HepG2 (cell line): Measurements from ENCODE around the gene MARK2. TPM values are rescaled to one million over a fixed set of nuclear protein-coding genes. Genes with fewer than 3 reads are reported as not detected.
A peak's percentile ranks its signal among the peaks of the same experiment; 100 is the strongest.

Experiments used
- AFF4 ChIP-seq: sonication (generic); formaldehyde crosslinking; IDR thresholded peaks from 2 replicates; pipeline ENCODE4 v1.4.0; 2020; ENCODE audit warnings: missing genetic modification reagents
- ARID2 ChIP-seq: sonication (generic); formaldehyde crosslinking; IDR thresholded peaks from 2 replicates; pipeline ENCODE4 v1.8.1; 2022; ENCODE audit warnings: mild to moderate bottlenecking, missing genetic modification reagents, borderline replicate concordance
- BCL3 ChIP-seq: sonication (generic); formaldehyde crosslinking; IDR thresholded peaks from 2 replicates; pipeline ENCODE4 v1.5.1; 2020; ENCODE audit warnings: mild to moderate bottlenecking, missing genetic modification reagents, moderate library complexity
- BORCS8-MEF2B ChIP-seq: sonication (generic); formaldehyde crosslinking; IDR thresholded peaks from 2 replicates; pipeline ENCODE4 v1.8.0; 2022; ENCODE audit warnings: mild to moderate bottlenecking, missing genetic modification reagents
- CENPX ChIP-seq: sonication (generic); formaldehyde crosslinking; IDR thresholded peaks from 2 replicates; pipeline ENCODE4 v1.9.0; 2021; ENCODE audit warnings: mild to moderate bottlenecking, missing genetic modification reagents, moderate library complexity
- HDAC1 ChIP-seq: sonication (generic); formaldehyde crosslinking; IDR thresholded peaks from 2 replicates; pipeline ENCODE4 v1.5.1; 2020; ENCODE audit warnings: mild to moderate bottlenecking, missing genetic modification reagents
- NBN ChIP-seq: fragments of 450-650 bp; conservative IDR thresholded peaks from 2 replicates; pipeline ENCODE4 v1.6.1; 2017
- NR2C2 ChIP-seq: sonication (generic); formaldehyde crosslinking; IDR thresholded peaks from 2 replicates; pipeline ENCODE4 v1.4.0; 2020; ENCODE audit warnings: missing genetic modification reagents, mild to moderate bottlenecking, moderate library complexity, borderline replicate concordance
- ONECUT2 ChIP-seq: sonication (generic); formaldehyde crosslinking; IDR thresholded peaks from 2 replicates; pipeline ENCODE4 v1.4.0; 2020; ENCODE audit warnings: missing genetic modification reagents
- RELA ChIP-seq: sonication (generic); formaldehyde crosslinking; IDR thresholded peaks from 2 replicates; pipeline ENCODE4 v1.4.0; 2020; ENCODE audit warnings: missing genetic modification reagents
- SNAI1 ChIP-seq: sonication (generic); formaldehyde crosslinking; IDR thresholded peaks from 2 replicates; pipeline ENCODE4 v1.5.0; 2020; ENCODE audit warnings: mild to moderate bottlenecking, missing genetic modification reagents, borderline replicate concordance
- SP5 ChIP-seq: IDR thresholded peaks from 2 replicates; pipeline ENCODE4 v1.6.1; 2016; ENCODE audit warnings: low read depth, borderline replicate concordance
- TRIM24 ChIP-seq: sonication (generic); formaldehyde crosslinking; IDR thresholded peaks from 2 replicates; pipeline ENCODE4 v1.8.0; 2022; ENCODE audit warnings: mild to moderate bottlenecking, missing genetic modification reagents
- USF2 ChIP-seq, 2 experiments: sonication (generic) in 1 of 2; formaldehyde crosslinking in 1 of 2; IDR thresholded peaks; 2 replicates each; pipeline versions ENCODE4 v1.5.1 to v1.6.1; 2011 to 2020; ENCODE audit warnings: borderline replicate concordance in 1 of 2, low read depth in 1 of 2, low read length in 1 of 2, mild to moderate bottlenecking in 1 of 2, missing genetic modification reagents in 1 of 2, moderate library complexity in 1 of 2
- ZBTB14 ChIP-seq: sonication (generic); formaldehyde crosslinking; IDR thresholded peaks from 2 replicates; pipeline ENCODE4 v1.4.0; 2020; ENCODE audit warnings: missing genetic modification reagents
- ZNF512B ChIP-seq: sonication (generic); formaldehyde crosslinking; IDR thresholded peaks from 2 replicates; pipeline ENCODE4 v1.5.1; 2020; ENCODE audit warnings: missing genetic modification reagents, mild to moderate bottlenecking, borderline replicate concordance
- polyA plus RNA-seq, 8 experiments: library from polyadenylated mRNA; depleted of rRNA in 3 of 8; stranded (reverse) in 7 of 8; unstranded in 1 of 8; fragments of >200 nt; fragmentation: Illumina TruSeq in 4 of 8; extraction: Trizol in 4 of 8; gene quantifications; 2 replicates each; pipeline versions ENCODE4 v1.2.1 to v1.2.3, GENCODE V29; 2011 to 2016; ENCODE audit warnings: low read depth in 4 of 8, missing spikeins in 1 of 8, mixed read lengths in 1 of 8; ENCODE audit not compliant: insufficient read depth in 1 of 8
- total RNA-seq, 5 experiments: library from RNA; depleted of rRNA; stranded (reverse); fragments of >200 nt; fragmentation: Illumina TruSeq; extraction: Trizol; gene quantifications; 2 replicates each; pipeline ENCODE4 v1.2.3, GENCODE V29; 2016; ENCODE audit warnings: low read depth in 1 of 5

The MARK2 gene
- total and polyA plus RNA-seq, 2 of the 13 experiments (the other 11 are each of a cell fraction or from before 2014, with no cell fraction given), result 13.5 to 13.9 TPM

GRCh38 chr11:63871962-63872799 is 33.3 kb downstream of the MARK2 start (continued):
- TF ChIP-seq AFF4 (CRISPR knock-in tag) (no peak), BCL3 (CRISPR knock-in tag) (no peak), HDAC1 (CRISPR knock-in tag) (peak; percentile 65), SP5 (CRISPR knock-in tag) (peak; percentile 87), ONECUT2 (CRISPR knock-in tag) (no peak), TRIM24 (CRISPR knock-in tag) (no peak), BORCS8-MEF2B (CRISPR knock-in tag) (peak; percentile 75; the same call in 1 of the 2 replicates), ZNF512B (CRISPR knock-in tag) (no peak), USF2 (IDR thresholded peaks at IDR 0.05; ENCODE audit: low read depth, low read length) (no peak), USF2 (CRISPR knock-in tag; IDR thresholded peaks at IDR 0.05; ENCODE audit: borderline replicate concordance) (no peak), ARID2 (CRISPR knock-in tag) (peak; percentile 57; the same call in 1 of the 2 replicates), ZBTB14 (CRISPR knock-in tag) (no peak), SNAI1 (CRISPR knock-in tag) (no peak), NBN (no peak), RELA (no peak), CENPX (CRISPR knock-in tag) (no peak), NR2C2 (CRISPR knock-in tag) (no peak)
